Activated CD8-positive, alpha-beta memory T cell treated with anti-CD3 and anti-CD28 coated beads, Interleukin-2, amount 10 ng/mL, durations not matched to agents 7 days and 5 days (primary cell): ENCODE measurements around the gene CD8A. TPM values are rescaled to one million over a fixed set of nuclear protein-coding genes. Genes with fewer than 3 reads are reported as not detected.
"Not testable (repeated sequence)": the region's sequence is repeated elsewhere in the genome, so short reads cannot be mapped to it uniquely, and the experiment has no call there.

Experiments
- ATAC-seq: fragments of 150-1000 bp; cut with Tn5 transposase; one replicate; pipeline ENCODE4 v1.10.0; 2021; ENCODE audit warnings: moderate library complexity
- CTCF ChIA-PET: fragments of 350-600 bp; sonication (Branson Sonifier 250); formaldehyde crosslinking; loops from one replicate; lab custom pipeline; 2021; ENCODE audit warnings: antibody characterized with exemption; lab: Charles Lee
- DNase-seq: peaks from one replicate; pipeline ENCODE4 v3.0.0-alpha.2; 2020
- H3K27ac Mint-ChIP-seq: one replicate; pipeline ENCODE4 v1.8.0; 2021; ENCODE audit warnings: mild to moderate bottlenecking, mixed read lengths
- H3K27me3 Mint-ChIP-seq: one replicate; pipeline ENCODE4 v1.8.0; 2021; ENCODE audit warnings: mixed read lengths
- H3K36me3 Mint-ChIP-seq: one replicate; pipeline ENCODE4 v1.8.0; 2021; ENCODE audit warnings: mild to moderate bottlenecking, mixed read lengths
- H3K4me1 Mint-ChIP-seq: one replicate; pipeline ENCODE4 v1.8.0; 2021; ENCODE audit warnings: mixed read lengths
- H3K4me3 Mint-ChIP-seq: one replicate; pipeline ENCODE4 v1.8.0; 2021; ENCODE audit warnings: mild to moderate bottlenecking, moderate library complexity, mixed read lengths
- H3K9me3 Mint-ChIP-seq: one replicate; pipeline ENCODE4 v1.8.0; 2022; ENCODE audit warnings: low read depth, mixed read lengths
- total RNA-seq, 2 experiments: library from RNA; stranded (reverse); gene quantifications; one replicate each; pipeline ENCODE4 v1.2.3, GENCODE V29; 2021

CD8A gene
- total RNA-seq, 2 experiments from 2014 or later = 686 to 756 TPM

- ATAC-seq, H3K27me3 Mint-ChIP-seq, H3K27ac Mint-ChIP-seq, H3K9me3 Mint-ChIP-seq, H3K36me3 Mint-ChIP-seq, DNase-seq, CTCF ChIA-PET, H3K4me3 Mint-ChIP-seq, H3K4me1 Mint-ChIP-seq: not testable (repeated sequence)
Observed at GRCh38 chr2:86734896-86735295, 55.8 kb downstream of the CD8A start.

Other genes starting within 250 kb of the CD8A start
- 10 to 100 TPM; 32.6 to 33.3 TPM for gene CHMP3, start 227.5 kb downstream of the CD8A start, total RNA-seq
- gene RNF103, start 167.0 kb downstream of the CD8A start, total RNA-seq = 10 to 100 TPM; 12.9 to 13.1 TPM
- gene RMND5A, start 70.6 kb downstream of the CD8A start, total RNA-seq = 10 to 100 TPM; 37.0 to 43.2 TPM
- 100 to 1,000 TPM; 296 to 396 TPM for gene CD8B, start 71.0 kb upstream of the CD8A start, total RNA-seq
- 1 to 10 TPM; 4.7 to 7.9 TPM for gene RGPD1, start 151.2 kb upstream of the CD8A start, total RNA-seq
- 1 to 10 TPM; 3.3 to 4.4 TPM for gene PLGLB1, start 230.9 kb upstream of the CD8A start, total RNA-seq